WI38 (cell line): ENCODE results near the gene SCNN1A.

Experiments
- H3K4me3 ChIP-seq: 2 replicates; pipeline ENCODE4 v1.5.1; 2011; ENCODE audit warnings: low read depth, mild to moderate bottlenecking, control low read depth, low read length
- CTCF ChIP-seq: IDR thresholded peaks from 2 replicates; pipeline ENCODE4 v1.5.1; 2012; ENCODE audit warnings: low read depth, mild to moderate bottlenecking, control low read depth, low read length

Gene SCNN1A

GRCh38 chr12:6315184-6315583 lies 60.2 kb downstream of the SCNN1A start:
- no peak overlapping the region for H3K4me3 ChIP-seq
- no peak for TF ChIP-seq CTCF

GRCh38 chr12:6314776-6315175 lies 60.6 kb downstream of the SCNN1A start:
- TF ChIP-seq CTCF: no peak
- no peak overlapping the region for H3K4me3 ChIP-seq

GRCh38 chr12:6313326-6313940 lies 61.9 kb downstream of the SCNN1A start:
- H3K4me3 ChIP-seq: no peak overlapping the region
- no peak for TF ChIP-seq CTCF

- TF ChIP-seq CTCF: no peak
- no peak overlapping the region for H3K4me3 ChIP-seq
These were observed 62.6 kb downstream of the SCNN1A start for GRCh38 chr12:6312529-6313325.

- H3K4me3 ChIP-seq: no peak overlapping the region
- TF ChIP-seq CTCF: no peak
These were observed 63.4 kb downstream of the SCNN1A start for GRCh38 chr12:6311822-6312528.

GRCh38 chr12:6310771-6311610 lies 64.4 kb downstream of the SCNN1A start:
- no peak overlapping the region for H3K4me3 ChIP-seq
- TF ChIP-seq CTCF: no peak
